Neural cell (in vitro differentiated cells): ENCODE measurements around the gene POMGNT2. TPM values are rescaled to one million over a fixed set of nuclear protein-coding genes. Genes with fewer than 3 reads are reported as not detected.

Experiments
- H2AFZ ChIP-seq: fragments of 200-600, 300-800 bp; sonication (generic), shearing (Covaris generic); 2 replicates; pipeline ENCODE4 v1.6.0; 2014; ENCODE audit warnings: low read depth, mild to moderate bottlenecking, antibody characterized with exemption, low read length, moderate library complexity
- H3F3A ChIP-seq: fragments of 200-600 bp; shearing (Covaris generic); 2 replicates; pipeline ENCODE4 v1.6.1; 2016; ENCODE audit warnings: mild to moderate bottlenecking, moderate library complexity, mixed read lengths, antibody characterized with exemption, low read length; ENCODE audit not compliant: insufficient read depth, poor library complexity, severe bottlenecking
- H3K27ac ChIP-seq: fragments of 200-600, 300-800 bp; sonication (generic), shearing (Covaris generic); 2 replicates; pipeline ENCODE4 v1.5.1; 2014; ENCODE audit warnings: mild to moderate bottlenecking, low read length, moderate library complexity
- H3K27me3 ChIP-seq: fragments of 300-800, 200-600 bp; sonication (generic), shearing (Covaris generic); 2 replicates; pipeline ENCODE4 v1.6.0; 2014; ENCODE audit warnings: mild to moderate bottlenecking, low read depth, low read length, moderate library complexity; ENCODE audit not compliant: insufficient read depth
- H3K36me3 ChIP-seq: fragments of 300-800, 200-600 bp; sonication (generic), shearing (Covaris generic); 2 replicates; pipeline ENCODE4 v1.5.1; 2014; ENCODE audit warnings: mild to moderate bottlenecking, antibody characterized with exemption, low read length, moderate library complexity; ENCODE audit not compliant: insufficient read depth
- H3K4me2 ChIP-seq: fragments of 300-800, 200-600 bp; sonication (generic), shearing (Covaris generic); 2 replicates; pipeline ENCODE4 v1.6.0; 2014; ENCODE audit warnings: mild to moderate bottlenecking, low read length
- H3K4me3 ChIP-seq: fragments of 300-800, 200-600 bp; sonication (generic), shearing (Covaris generic); 2 replicates; pipeline ENCODE4 v1.5.1; 2014; ENCODE audit warnings: mild to moderate bottlenecking, low read length, moderate library complexity
- H3K79me2 ChIP-seq: fragments of 200-600 bp; shearing (Covaris generic); replicated peaks from 2 replicates; pipeline ENCODE4 v1.6.0; 2014; ENCODE audit warnings: mild to moderate bottlenecking, low read length, moderate library complexity; ENCODE audit not compliant: insufficient read depth
- H3K9ac ChIP-seq: fragments of 300-800, 200-600 bp; sonication (generic), shearing (Covaris generic); 2 replicates; pipeline ENCODE4 v1.6.1; 2016; ENCODE audit warnings: mild to moderate bottlenecking, low read length, mixed read lengths
- H3K9me2 ChIP-seq: fragments of 200-600 bp; shearing (Covaris generic); 2 replicates; pipeline ENCODE4 v1.6.1; 2016; ENCODE audit warnings: mild to moderate bottlenecking, low read length, mixed read lengths; ENCODE audit not compliant: insufficient read depth
- H3K9me3 ChIP-seq: fragments of 200-600, 300-800 bp; sonication (generic), shearing (Covaris generic); 2 replicates; pipeline ENCODE4 v1.6.1; 2016; ENCODE audit warnings: mild to moderate bottlenecking, mixed run types, low read length, moderate library complexity, mixed read lengths
- H4K20me1 ChIP-seq: fragments of 200-600 bp; shearing (Covaris generic); 2 replicates; pipeline ENCODE4 v1.6.1; 2016; ENCODE audit warnings: mild to moderate bottlenecking, mixed run types; ENCODE audit not compliant: insufficient read depth
- EP300 ChIP-seq: fragments of 450-650 bp; conservative IDR thresholded peaks from 2 replicates; pipeline ENCODE4 v1.6.1; 2014; ENCODE audit warnings: antibody characterized with exemption, mild to moderate bottlenecking, moderate library complexity; ENCODE audit not compliant: poor library complexity, severe bottlenecking
- EZH2 ChIP-seq: fragments of 200-600, 300-800 bp; shearing (Covaris generic), sonication (generic); IDR thresholded peaks from 2 replicates; pipeline ENCODE4 v1.6.1; 2014; ENCODE audit warnings: antibody characterized with exemption, low read length, borderline replicate concordance, mild to moderate bottlenecking; ENCODE audit not compliant: insufficient read depth, poor library complexity, severe bottlenecking
- MXI1 ChIP-seq: fragments of 450-650 bp; conservative IDR thresholded peaks from 2 replicates; pipeline ENCODE4 v1.6.1; 2014; ENCODE audit warnings: antibody characterized with exemption, mild to moderate bottlenecking; ENCODE audit not compliant: poor library complexity, severe bottlenecking
- POLR2AphosphoS5 ChIP-seq: IDR thresholded peaks from 2 replicates; pipeline ENCODE4 v1.6.1; 2012
- RAD21 ChIP-seq: fragments of 450-650 bp; conservative IDR thresholded peaks from 2 replicates; pipeline ENCODE4 v1.6.1; 2014; ENCODE audit warnings: antibody characterized with exemption, mild to moderate bottlenecking, moderate library complexity
- SMC3 ChIP-seq: fragments of 450-650 bp; conservative IDR thresholded peaks from 2 replicates; pipeline ENCODE4 v1.6.1; 2014; ENCODE audit warnings: antibody characterized with exemption, mild to moderate bottlenecking, moderate library complexity; ENCODE audit not compliant: poor library complexity
- TAF1 ChIP-seq: IDR thresholded peaks from 2 replicates; pipeline ENCODE4 v1.6.1; 2012; ENCODE audit warnings: low read depth
- polyA plus RNA-seq: library from polyadenylated mRNA; depleted of rRNA; stranded (reverse); fragments of >200 nt; gene quantifications from 2 replicates; pipeline ENCODE4 v1.2.3, GENCODE V29; 2014
- TF ChIP-seq, protein P1 (sequence below): fragments of 450-650 bp; IDR thresholded peaks from 2 replicates; pipeline ENCODE4 v1.5.1; 2014; ENCODE audit warnings: antibody characterized with exemption, mild to moderate bottlenecking, moderate library complexity; ENCODE audit not compliant: poor library complexity, severe bottlenecking
- TF ChIP-seq, protein P2 (sequence below): IDR thresholded peaks from 2 replicates; pipeline ENCODE4 v1.6.1; 2012; ENCODE audit warnings: borderline replicate concordance

POMGNT2 gene
- polyA plus RNA-seq, 1 donor from 2014 or later: 25.7 TPM

- H3K9me2 ChIP-seq: no peaks in the 10 kb centered on the region
- no peaks in the 10 kb centered on the region for H3K79me2 ChIP-seq
- no peaks in the 10 kb centered on the region for H4K20me1 ChIP-seq
- H3K27ac ChIP-seq: no peak overlapping the region
- H3K9me3 ChIP-seq: no peaks in the 10 kb centered on the region
- H3K4me3 ChIP-seq: no peak overlapping the region
- no peaks in the 10 kb centered on the region for H3K27me3 ChIP-seq
- TF ChIP-seq SMC3 (no peak), POLR2AphosphoS5 (no peak), EZH2 (no peak)
- TF ChIP-seq, protein P1, sequence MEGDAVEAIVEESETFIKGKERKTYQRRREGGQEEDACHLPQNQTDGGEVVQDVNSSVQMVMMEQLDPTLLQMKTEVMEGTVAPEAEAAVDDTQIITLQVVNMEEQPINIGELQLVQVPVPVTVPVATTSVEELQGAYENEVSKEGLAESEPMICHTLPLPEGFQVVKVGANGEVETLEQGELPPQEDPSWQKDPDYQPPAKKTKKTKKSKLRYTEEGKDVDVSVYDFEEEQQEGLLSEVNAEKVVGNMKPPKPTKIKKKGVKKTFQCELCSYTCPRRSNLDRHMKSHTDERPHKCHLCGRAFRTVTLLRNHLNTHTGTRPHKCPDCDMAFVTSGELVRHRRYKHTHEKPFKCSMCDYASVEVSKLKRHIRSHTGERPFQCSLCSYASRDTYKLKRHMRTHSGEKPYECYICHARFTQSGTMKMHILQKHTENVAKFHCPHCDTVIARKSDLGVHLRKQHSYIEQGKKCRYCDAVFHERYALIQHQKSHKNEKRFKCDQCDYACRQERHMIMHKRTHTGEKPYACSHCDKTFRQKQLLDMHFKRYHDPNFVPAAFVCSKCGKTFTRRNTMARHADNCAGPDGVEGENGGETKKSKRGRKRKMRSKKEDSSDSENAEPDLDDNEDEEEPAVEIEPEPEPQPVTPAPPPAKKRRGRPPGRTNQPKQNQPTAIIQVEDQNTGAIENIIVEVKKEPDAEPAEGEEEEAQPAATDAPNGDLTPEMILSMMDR: no peak
- TF ChIP-seq, protein P2, sequence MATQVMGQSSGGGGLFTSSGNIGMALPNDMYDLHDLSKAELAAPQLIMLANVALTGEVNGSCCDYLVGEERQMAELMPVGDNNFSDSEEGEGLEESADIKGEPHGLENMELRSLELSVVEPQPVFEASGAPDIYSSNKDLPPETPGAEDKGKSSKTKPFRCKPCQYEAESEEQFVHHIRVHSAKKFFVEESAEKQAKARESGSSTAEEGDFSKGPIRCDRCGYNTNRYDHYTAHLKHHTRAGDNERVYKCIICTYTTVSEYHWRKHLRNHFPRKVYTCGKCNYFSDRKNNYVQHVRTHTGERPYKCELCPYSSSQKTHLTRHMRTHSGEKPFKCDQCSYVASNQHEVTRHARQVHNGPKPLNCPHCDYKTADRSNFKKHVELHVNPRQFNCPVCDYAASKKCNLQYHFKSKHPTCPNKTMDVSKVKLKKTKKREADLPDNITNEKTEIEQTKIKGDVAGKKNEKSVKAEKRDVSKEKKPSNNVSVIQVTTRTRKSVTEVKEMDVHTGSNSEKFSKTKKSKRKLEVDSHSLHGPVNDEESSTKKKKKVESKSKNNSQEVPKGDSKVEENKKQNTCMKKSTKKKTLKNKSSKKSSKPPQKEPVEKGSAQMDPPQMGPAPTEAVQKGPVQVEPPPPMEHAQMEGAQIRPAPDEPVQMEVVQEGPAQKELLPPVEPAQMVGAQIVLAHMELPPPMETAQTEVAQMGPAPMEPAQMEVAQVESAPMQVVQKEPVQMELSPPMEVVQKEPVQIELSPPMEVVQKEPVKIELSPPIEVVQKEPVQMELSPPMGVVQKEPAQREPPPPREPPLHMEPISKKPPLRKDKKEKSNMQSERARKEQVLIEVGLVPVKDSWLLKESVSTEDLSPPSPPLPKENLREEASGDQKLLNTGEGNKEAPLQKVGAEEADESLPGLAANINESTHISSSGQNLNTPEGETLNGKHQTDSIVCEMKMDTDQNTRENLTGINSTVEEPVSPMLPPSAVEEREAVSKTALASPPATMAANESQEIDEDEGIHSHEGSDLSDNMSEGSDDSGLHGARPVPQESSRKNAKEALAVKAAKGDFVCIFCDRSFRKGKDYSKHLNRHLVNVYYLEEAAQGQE: no peak
- peaks cover 15% of the 10 kb centered on the region for H3K36me3 ChIP-seq
- no peak overlapping the region for H3K9ac ChIP-seq
- no peak overlapping the region for H3K4me2 ChIP-seq
- no peaks in the 10 kb centered on the region for H3F3A ChIP-seq
- H2AFZ ChIP-seq: no peak overlapping the region
These were observed 24.9 kb downstream of the POMGNT2 start for GRCh38 chr3:43080726-43081568.

- no peak for TF ChIP-seq TAF1
- no peak for TF ChIP-seq EZH2
- TF ChIP-seq, protein P2: no peak
- TF ChIP-seq MXI1: no peak
- TF ChIP-seq POLR2AphosphoS5: no peak
- TF ChIP-seq EP300: no peak
- no peak for TF ChIP-seq SMC3
- no peak for TF ChIP-seq RAD21
- TF ChIP-seq, protein P1: no peak
- Histone ChIP-seq H3K4me2 (no peak overlapping the region), H3K9me2 (no peaks in the 10 kb centered on the region), H3K27me3 (no peaks in the 10 kb centered on the region), H4K20me1 (no peaks in the 10 kb centered on the region), H2AFZ (no peak overlapping the region), H3K27ac (no peak overlapping the region), H3K4me3 (no peak overlapping the region), H3K9ac (no peak overlapping the region), H3K36me3 (peaks cover 15% of the 10 kb centered on the region), H3K79me2 (no peaks in the 10 kb centered on the region), H3F3A (no peaks in the 10 kb centered on the region), H3K9me3 (no peaks in the 10 kb centered on the region)
These were observed 26.1 kb downstream of the POMGNT2 start for GRCh38 chr3:43079536-43080332.
